Measurements from ENCODE around the gene TUBD1.

Gene TUBD1

DNA sequence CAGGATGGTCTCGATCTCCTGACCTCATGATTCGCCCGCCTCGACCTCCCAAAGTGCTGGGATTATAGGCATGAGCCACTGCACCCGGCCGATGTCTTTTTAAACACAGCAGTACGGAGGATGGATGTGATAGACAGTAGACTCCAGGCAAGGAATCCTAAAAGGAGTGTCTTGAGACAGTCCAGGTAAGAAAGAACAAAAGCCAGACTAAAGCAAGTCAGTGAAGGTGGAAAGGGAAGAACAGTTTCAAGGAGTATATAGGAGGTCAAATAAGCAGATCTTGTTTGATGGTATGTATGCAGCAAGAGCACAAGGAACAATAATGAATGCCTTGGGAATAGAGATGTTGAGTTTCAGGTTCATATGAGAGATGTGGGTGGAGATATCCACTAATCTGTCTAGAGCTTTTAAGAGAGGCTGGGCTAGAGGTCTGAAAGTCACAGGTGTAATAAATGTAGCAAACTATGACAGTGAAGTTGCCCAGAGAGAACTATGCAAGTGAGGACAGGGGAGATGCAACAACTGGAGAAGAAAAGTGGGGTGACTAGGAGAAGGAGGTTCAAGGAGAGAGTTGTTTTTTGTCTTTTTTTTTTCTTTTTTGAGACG lies 4.5 kb downstream of the TUBD1 start:
- no peak for TF ChIP-seq ZFX (IDR thresholded peaks at IDR 0.05)
- TF ChIP-seq, protein P1, sequence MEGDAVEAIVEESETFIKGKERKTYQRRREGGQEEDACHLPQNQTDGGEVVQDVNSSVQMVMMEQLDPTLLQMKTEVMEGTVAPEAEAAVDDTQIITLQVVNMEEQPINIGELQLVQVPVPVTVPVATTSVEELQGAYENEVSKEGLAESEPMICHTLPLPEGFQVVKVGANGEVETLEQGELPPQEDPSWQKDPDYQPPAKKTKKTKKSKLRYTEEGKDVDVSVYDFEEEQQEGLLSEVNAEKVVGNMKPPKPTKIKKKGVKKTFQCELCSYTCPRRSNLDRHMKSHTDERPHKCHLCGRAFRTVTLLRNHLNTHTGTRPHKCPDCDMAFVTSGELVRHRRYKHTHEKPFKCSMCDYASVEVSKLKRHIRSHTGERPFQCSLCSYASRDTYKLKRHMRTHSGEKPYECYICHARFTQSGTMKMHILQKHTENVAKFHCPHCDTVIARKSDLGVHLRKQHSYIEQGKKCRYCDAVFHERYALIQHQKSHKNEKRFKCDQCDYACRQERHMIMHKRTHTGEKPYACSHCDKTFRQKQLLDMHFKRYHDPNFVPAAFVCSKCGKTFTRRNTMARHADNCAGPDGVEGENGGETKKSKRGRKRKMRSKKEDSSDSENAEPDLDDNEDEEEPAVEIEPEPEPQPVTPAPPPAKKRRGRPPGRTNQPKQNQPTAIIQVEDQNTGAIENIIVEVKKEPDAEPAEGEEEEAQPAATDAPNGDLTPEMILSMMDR (conservative IDR thresholded peaks at IDR 0.05), result no peak
- no peak overlapping the region for H3K27ac ChIP-seq

DNA sequence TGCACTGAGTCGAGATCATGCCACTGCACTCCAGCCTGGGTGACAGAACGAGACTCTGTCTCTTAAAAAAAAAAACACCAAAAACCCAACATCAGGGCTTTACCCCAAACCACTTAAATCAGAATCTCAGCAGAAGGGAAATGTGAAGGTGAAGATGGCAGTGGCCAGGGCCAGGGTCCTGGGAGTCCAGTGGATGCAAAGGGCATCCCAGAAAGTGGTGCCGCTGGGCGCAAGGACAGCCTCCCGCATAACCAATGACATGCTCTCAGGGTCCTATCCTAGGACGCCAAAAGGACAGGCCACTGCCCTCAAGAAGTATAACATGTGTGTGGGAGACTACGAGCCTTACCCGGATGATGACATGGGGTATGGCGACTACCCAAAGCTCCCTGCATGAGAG lies 7.9 kb downstream of the TUBD1 start:
- TF ChIP-seq, protein P1 (conservative IDR thresholded peaks at IDR 0.05), result no peak
- TF ChIP-seq ZFX (IDR thresholded peaks at IDR 0.05), result no peak
- no peak overlapping the region for H3K27ac ChIP-seq

DNA sequence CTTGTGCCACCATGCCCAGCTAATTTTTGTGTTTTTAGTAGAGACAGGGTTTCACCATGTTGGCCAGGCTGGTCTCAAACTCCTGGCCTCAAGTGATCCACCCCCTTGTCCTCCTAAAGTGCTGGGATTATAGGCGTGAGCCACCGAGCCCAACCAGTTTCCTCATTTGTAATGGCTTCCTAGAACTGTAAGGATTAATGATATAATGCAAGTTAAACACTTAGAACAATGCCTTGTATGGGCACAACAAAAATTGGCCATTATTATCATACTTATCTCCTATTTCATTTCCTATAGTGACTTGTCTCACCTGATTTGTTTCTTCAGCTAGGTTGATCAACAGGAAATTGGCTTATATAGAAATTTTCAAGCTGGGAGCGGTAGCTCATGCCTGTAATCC lies 14.1 kb downstream of the TUBD1 start:
- H3K27ac ChIP-seq, result no peak overlapping the region
- TF ChIP-seq, protein P1 (conservative IDR thresholded peaks at IDR 0.05), result no peak
- TF ChIP-seq ZFX (IDR thresholded peaks at IDR 0.05), result no peak

DNA sequence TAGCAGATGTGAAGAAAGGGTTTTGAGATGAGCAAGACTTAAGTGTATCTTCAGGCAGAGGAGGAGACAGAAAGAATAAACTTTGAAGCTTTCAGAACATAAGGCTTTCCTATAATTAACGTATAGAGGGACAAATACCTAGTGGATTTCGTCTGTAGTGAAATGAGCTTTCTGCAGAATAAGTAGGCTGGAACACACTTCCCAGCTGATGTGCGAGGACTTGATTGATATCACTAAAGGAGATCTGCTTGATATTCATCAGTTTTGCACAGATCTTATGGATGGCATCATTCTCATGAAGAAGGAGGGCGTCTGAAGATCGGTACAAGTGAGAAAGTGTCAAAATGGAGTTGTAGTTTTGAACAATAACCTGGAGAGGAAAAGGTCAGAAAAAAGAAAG lies 14.8 kb downstream of the TUBD1 start:
- TF ChIP-seq, protein P1 (conservative IDR thresholded peaks at IDR 0.05), result no peak
- no peak for TF ChIP-seq ZFX (IDR thresholded peaks at IDR 0.05)

DNA sequence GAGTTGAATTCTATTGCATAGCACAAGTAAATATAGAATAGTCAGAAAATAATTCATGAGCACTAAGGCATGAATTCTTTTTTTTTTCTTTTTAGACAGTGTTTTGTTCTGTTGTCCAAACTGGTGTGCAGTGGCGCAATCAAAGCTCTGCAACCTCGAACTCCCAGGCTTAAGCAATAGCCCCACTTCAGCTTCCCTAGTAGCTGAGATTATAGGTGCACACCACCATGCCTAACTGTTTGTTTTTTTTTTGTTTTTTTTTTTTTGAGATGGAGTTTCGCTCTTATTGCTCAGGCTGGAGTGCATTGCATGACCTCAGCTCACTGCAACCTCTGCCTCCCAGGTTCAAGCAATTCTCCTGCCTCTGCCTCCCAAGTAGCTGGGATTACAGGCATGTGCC lies 16.6 kb downstream of the TUBD1 start:
- H3K27ac ChIP-seq, result no peak overlapping the region
- no peak for TF ChIP-seq ZFX (IDR thresholded peaks at IDR 0.05)
- TF ChIP-seq, protein P1 (conservative IDR thresholded peaks at IDR 0.05), result no peak

More for the DNA sequence above, 14.8 kb downstream of the TUBD1 start:
- no peak overlapping the region for H3K27ac ChIP-seq

DNA sequence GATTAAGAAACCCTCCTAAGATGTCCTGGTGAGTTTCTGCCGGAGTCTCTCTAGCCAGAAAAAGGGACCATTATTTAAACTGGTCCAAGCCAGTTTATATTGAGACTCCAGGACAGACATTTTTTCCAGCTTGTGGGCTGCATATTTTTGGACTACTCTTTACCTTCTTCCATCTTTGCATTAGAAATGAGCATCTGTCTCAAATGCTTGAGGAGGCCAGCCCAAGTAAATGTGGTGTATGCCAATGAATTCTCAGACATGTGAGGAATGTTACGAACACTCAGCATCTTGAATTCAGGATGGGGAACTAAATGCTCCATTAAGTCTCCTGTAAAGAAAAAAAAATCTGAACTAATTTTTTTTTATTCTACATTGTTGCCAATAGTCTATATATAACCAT lies 18.4 kb downstream of the TUBD1 start:
- H3K27ac ChIP-seq, result no peak overlapping the region
- TF ChIP-seq ZFX (IDR thresholded peaks at IDR 0.05), result no peak
- TF ChIP-seq, protein P1 (conservative IDR thresholded peaks at IDR 0.05), result no peak

DNA sequence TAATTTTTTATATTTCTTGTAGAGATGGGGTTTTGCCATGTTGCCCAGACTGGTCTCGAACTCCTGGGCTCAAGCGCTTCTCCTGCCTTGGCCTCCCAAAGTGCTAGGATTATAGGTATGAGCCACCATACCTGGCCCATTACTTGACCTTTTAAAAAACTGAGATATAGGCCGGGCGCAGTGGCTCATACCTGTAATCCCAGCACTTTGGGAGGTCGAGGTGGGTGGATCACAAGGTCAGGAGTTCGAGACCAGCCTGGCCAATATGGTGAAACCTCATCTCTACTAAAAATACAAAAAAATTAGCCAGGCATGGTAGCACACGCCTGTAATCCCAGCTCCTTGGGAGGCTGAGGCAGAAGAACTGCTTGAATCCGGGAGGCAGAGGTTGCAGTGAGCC lies 19.3 kb downstream of the TUBD1 start:
- peak overlapping the region; percentile 31 for H3K27ac ChIP-seq

DNA sequence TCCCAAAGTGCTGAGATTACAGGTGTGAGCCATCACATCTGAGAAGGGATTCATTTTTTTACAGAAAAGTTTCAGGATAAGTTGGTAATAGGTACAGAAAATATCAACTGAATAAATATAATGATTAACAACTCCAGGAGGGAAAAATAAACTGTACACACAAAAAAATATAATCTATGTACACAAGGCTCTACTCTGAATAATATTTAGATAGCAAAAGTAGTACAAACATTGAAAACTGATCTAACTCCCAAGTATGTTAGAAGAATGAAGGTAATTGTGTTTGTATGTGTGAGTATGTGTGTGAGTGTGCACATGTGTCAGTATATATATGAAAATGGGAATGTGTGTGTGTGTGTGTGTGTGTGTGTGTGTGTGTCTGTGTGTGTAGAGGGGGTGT lies 20.4 kb downstream of the TUBD1 start:
- peak overlapping the region; percentile 85 for H3K27ac ChIP-seq

More for the DNA sequence above, 20.4 kb downstream of the TUBD1 start:
- TF ChIP-seq, protein P1 (conservative IDR thresholded peaks at IDR 0.05), result no peak

Measured in C4-2B (cell line).